T-cell (primary cell): ENCODE results near the gene INPP4B. TPM values are rescaled to one million over a fixed set of nuclear protein-coding genes. Genes with fewer than 3 reads are reported as not detected.

Source experiments
- ATAC-seq, 4 experiments: fragments of 200-7000 bp in 3 of 4; fragments of 150-1000 bp in 1 of 4; cut with Tn5 transposase; replicated peaks in 1 of 4; 1 replicate in 3 of 4; 2 replicates in 1 of 4; pipeline ENCODE4 v1.10.0; 2021; ENCODE audit warnings: moderate library complexity in 3 of 4, mild to moderate bottlenecking in 2 of 4, moderate number of reproducible peaks in 1 of 4
- CTCF ChIA-PET, 2 donors: fragments of 300-600 bp; sonication (Branson Sonifier 250); formaldehyde crosslinking; loops; one replicate each; lab custom pipeline; 2022; ENCODE audit warnings: antibody characterized with exemption in 2 of 2; lab: Charles Lee
- POLR2A ChIA-PET, 2 donors: fragments of 300-600 bp; sonication (Branson Sonifier 250); formaldehyde crosslinking; loops; one replicate each; lab custom pipeline; 2022; ENCODE audit warnings: antibody characterized with exemption in 2 of 2; lab: Charles Lee
- DNase-seq, 35 experiments: peaks; one replicate each; pipeline versions ENCODE4 v3.0.0 to v3.0.0-alpha.2; 2013 to 2023
- H3K27ac ChIP-seq: one replicate; pipeline ENCODE4 v1.5.1; 2013; ENCODE audit warnings: low read length
- H3K27me3 ChIP-seq, 2 experiments: replicated peaks in 1 of 2; 1 replicate in 1 of 2; 2 replicates in 1 of 2; pipeline versions ENCODE4 v1.6.1 to v1.7.0; 2013; ENCODE audit warnings: low read length in 1 of 2, mixed read lengths in 1 of 2; ENCODE audit not compliant: control insufficient read depth in 2 of 2, insufficient read depth in 2 of 2; ENCODE audit errors: extremely low read depth in 1 of 2
- H3K36me3 ChIP-seq, 2 donors: 1 replicate in 1 of 2; 2 replicates in 1 of 2; pipeline versions ENCODE4 v1.6.1 to v1.7.0; 2013; ENCODE audit warnings: low read length in 1 of 2; ENCODE audit not compliant: control insufficient read depth in 2 of 2, insufficient read depth in 1 of 2; ENCODE audit errors: extremely low read depth in 1 of 2
- H3K4me1 ChIP-seq, 2 experiments: 1 replicate in 1 of 2; 2 replicates in 1 of 2; pipeline versions ENCODE4 v1.6.1 to v1.7.0; 2013; ENCODE audit warnings: low read length in 2 of 2, mixed read lengths in 1 of 2; ENCODE audit not compliant: insufficient read depth in 2 of 2, control insufficient read depth in 1 of 2; ENCODE audit errors: extremely low read depth in 1 of 2
- H3K4me3 ChIP-seq, 2 donors: 1 replicate in 1 of 2; 2 replicates in 1 of 2; pipeline versions ENCODE4 v1.5.1 to v1.7.0; 2013; ENCODE audit warnings: mild to moderate bottlenecking in 2 of 2, low read length in 1 of 2, moderate library complexity in 1 of 2; ENCODE audit not compliant: control insufficient read depth in 1 of 2; ENCODE audit errors: extremely low read depth in 1 of 2
- H3K9me3 ChIP-seq: 2 replicates; pipeline ENCODE4 v1.7.0; 2013
- H3K27ac Mint-ChIP-seq, 2 donors: one replicate each; pipeline ENCODE4 v1.8.0; 2020 to 2021; ENCODE audit warnings: mild to moderate bottlenecking in 2 of 2, mixed read lengths in 2 of 2
- H3K27me3 Mint-ChIP-seq, 2 donors: one replicate each; pipeline ENCODE4 v1.8.0; 2021 to 2022; ENCODE audit warnings: mixed read lengths in 2 of 2
- H3K36me3 Mint-ChIP-seq: one replicate; pipeline ENCODE4 v1.8.0; 2021; ENCODE audit warnings: mixed read lengths
- H3K4me1 Mint-ChIP-seq, 3 donors: one replicate each; pipeline ENCODE4 v1.8.0; 2020 to 2022; ENCODE audit warnings: mixed read lengths in 3 of 3, mild to moderate bottlenecking in 1 of 3
- H3K4me3 Mint-ChIP-seq, 3 donors: one replicate each; pipeline ENCODE4 v1.8.0; 2020 to 2022; ENCODE audit warnings: mild to moderate bottlenecking in 3 of 3, mixed read lengths in 3 of 3, moderate library complexity in 3 of 3
- H3K9me3 Mint-ChIP-seq, 3 donors: one replicate each; pipeline ENCODE4 v1.8.0; 2020 to 2022; ENCODE audit warnings: mixed read lengths in 3 of 3
- WGBS: methylation state at CpG from one replicate; pipeline ENCODE4 v1.1.5; 2013; ENCODE audit warnings: missing lambda C conversion rate; ENCODE audit not compliant: insufficient coverage; 5-methylcytosine and 5-hydroxymethylcytosine counted together
- total RNA-seq, 35 experiments: library from RNA in 6 of 35; stranded (reverse) in 6 of 35; fragments of 120-200 nt in 1 of 35; gene quantifications; one replicate each; pipeline versions ENCODE4 v1.2.1 to v1.2.4 and lab custom pipeline; 2013 to 2026

Gene INPP4B
- total RNA-seq, 5 donors from 2014 or later (not counting 1 experiment from before 2014, with no cell fraction given): 47.4 to 99.7 (median 71.3) TPM

- H3K36me3 ChIP-seq: peaks cover 0 to 20% of the 10 kb centered on the region in 2 donors
- H3K27ac ChIP-seq: no peak overlapping the region
- no peak overlapping the region for H3K4me3 ChIP-seq
- no peaks in the 10 kb centered on the region for H3K4me1 ChIP-seq
- H3K27me3 ChIP-seq: no peaks in the 10 kb centered on the region
- no peaks in the 10 kb centered on the region for H3K27me3 Mint-ChIP-seq
- H3K9me3 ChIP-seq: no peaks in the 10 kb centered on the region
- peaks cover 49% of the 10 kb centered on the region for H3K36me3 Mint-ChIP-seq
- peak overlapping the region; percentile 49 to 66 for H3K27ac Mint-ChIP-seq
- CTCF ChIA-PET: interaction anchor here in 1 of 2 donors (0.6 to 1.2 kb wide), 2 partner anchors 9 to 815 kb away, joined by 3 to 4 read pairs; no protein-coding TSS in a partner anchor
- POLR2A ChIA-PET: no interaction called here
- WGBS: no CpG with 5 or more reads among the region's 2 CpGs
- no peak overlapping the region for H3K4me3 Mint-ChIP-seq
- ATAC-seq (no peak), DNase-seq (no peak)
- H3K9me3 Mint-ChIP-seq: peaks cover 0 to 6% (median 1%) of the 10 kb centered on the region in 3 donors
- H3K4me1 Mint-ChIP-seq: peaks cover 27 to 39% (median 29%) of the 10 kb centered on the region in 3 donors
Measured at GRCh38 chr4:142141224-142141623, 704.9 kb downstream of the INPP4B start.

GRCh38 chr4:142130666-142131065 lies 715.4 kb downstream of the INPP4B start:
- Mint-ChIP-seq H3K27me3 (no peaks in the 10 kb centered on the region), H3K4me1 (peaks cover 27 to 33% (median 31%) of the 10 kb centered on the region in 3 donors), H3K27ac (peak overlapping the region in 1 of 2 donors; percentile 86), H3K4me3 (no peak overlapping the region), H3K9me3 (no peaks in the 10 kb centered on the region), H3K36me3 (no peaks in the 10 kb centered on the region)
- CTCF ChIA-PET: interaction anchor here in 1 of 2 donors (0.5 to 0.8 kb wide), 2 partner anchors 572 to 717 kb away, joined by 3 to 9 read pairs; no protein-coding TSS in a partner anchor
- ATAC-seq (no peak), DNase-seq (no peak)
- no peak overlapping the region for H3K4me3 ChIP-seq
- no peaks in the 10 kb centered on the region for H3K4me1 ChIP-seq
- POLR2A ChIA-PET: no interaction called here
- H3K9me3 ChIP-seq: no peaks in the 10 kb centered on the region
- no peaks in the 10 kb centered on the region for H3K27me3 ChIP-seq
- no peak overlapping the region for H3K27ac ChIP-seq
- H3K36me3 ChIP-seq: peaks cover 0 to 23% of the 10 kb centered on the region in 2 donors
- no CpG with 5 or more reads among the region's 1 CpG for WGBS

- ChIA-PET CTCF (interaction anchor here (0.6 to 1.1 kb wide), 3 partner anchors 427 to 718 kb away, joined by 3 to 4 read pairs (median 3); no protein-coding TSS in a partner anchor), POLR2A (no interaction called here)
- no peaks in the 10 kb centered on the region for H3K9me3 Mint-ChIP-seq
- Histone ChIP-seq H3K9me3 (no peaks in the 10 kb centered on the region), H3K36me3 (peaks cover 0 to 20% of the 10 kb centered on the region in 2 donors), H3K4me1 (no peaks in the 10 kb centered on the region), H3K27me3 (no peaks in the 10 kb centered on the region), H3K4me3 (no peak overlapping the region), H3K27ac (peak overlapping the region; percentile 20)
- peaks cover 2% of the 10 kb centered on the region for H3K36me3 Mint-ChIP-seq
- H3K27me3 Mint-ChIP-seq: no peaks in the 10 kb centered on the region
- H3K4me3 Mint-ChIP-seq: no peak overlapping the region
- DNase-seq (no peak), ATAC-seq (no peak)
- 46% methylated on average over 1 of the region's 1 CpG for WGBS
- H3K4me1 Mint-ChIP-seq: peaks cover 31 to 33% (median 32%) of the 10 kb centered on the region in 3 donors
- H3K27ac Mint-ChIP-seq: peak overlapping the region in 1 of 2 donors; percentile 86
Measured at GRCh38 chr4:142129931-142130330, 716.2 kb downstream of the INPP4B start.

GRCh38 chr4:142129473-142129872 lies 716.6 kb downstream of the INPP4B start:
- Mint-ChIP-seq H3K4me3 (no peak overlapping the region), H3K4me1 (peaks cover 31 to 33% (median 32%) of the 10 kb centered on the region in 3 donors), H3K27me3 (no peaks in the 10 kb centered on the region), H3K27ac (peak overlapping the region in 1 of 2 donors; percentile 86), H3K9me3 (no peaks in the 10 kb centered on the region), H3K36me3 (peaks cover 5% of the 10 kb centered on the region)
- WGBS: no CpG with 5 or more reads among the region's 3 CpGs
- no peak overlapping the region for H3K4me3 ChIP-seq
- no peaks in the 10 kb centered on the region for H3K9me3 ChIP-seq
- CTCF ChIA-PET: interaction anchor here in 1 of 2 donors (1.1 to 1.8 kb wide), 3 partner anchors 427 to 706 kb away, joined by 3 to 6 read pairs (median 4); no protein-coding TSS in a partner anchor
- H3K4me1 ChIP-seq: no peaks in the 10 kb centered on the region
- no peak for ATAC-seq
- POLR2A ChIA-PET: no interaction called here
- no peaks in the 10 kb centered on the region for H3K27me3 ChIP-seq
- peak overlapping the region; percentile 20 for H3K27ac ChIP-seq
- no peak for DNase-seq
- H3K36me3 ChIP-seq: peaks cover 0 to 23% of the 10 kb centered on the region in 2 donors

- peak overlapping the region in 1 of 2 donors; percentile 86 for H3K27ac Mint-ChIP-seq
- Histone ChIP-seq H3K36me3 (peaks cover 0 to 30% of the 10 kb centered on the region in 2 donors), H3K9me3 (no peaks in the 10 kb centered on the region), H3K27ac (no peak overlapping the region), H3K4me1 (no peaks in the 10 kb centered on the region), H3K4me3 (no peak overlapping the region), H3K27me3 (no peaks in the 10 kb centered on the region)
- ChIA-PET CTCF (interaction anchor here (0.5 to 2.1 kb wide), 10 partner anchors 12 to 716 kb away, joined by 3 to 8 read pairs (median 4); no protein-coding TSS in a partner anchor), POLR2A (interaction anchor here in 1 of 2 donors (0.6 to 0.7 kb wide), 2 partner anchors 226 to 325 kb away, joined by 3 read pairs; no protein-coding TSS in a partner anchor)
- peaks cover 31 to 33% (median 32%) of the 10 kb centered on the region in 3 donors for H3K4me1 Mint-ChIP-seq
- 57% methylated on average over 3 of the region's 3 CpGs for WGBS
- H3K27me3 Mint-ChIP-seq: no peaks in the 10 kb centered on the region
- ATAC-seq: peak; percentile 60 to 74 (median 66)
- peaks cover 8% of the 10 kb centered on the region for H3K36me3 Mint-ChIP-seq
- H3K9me3 Mint-ChIP-seq: no peaks in the 10 kb centered on the region
- DNase-seq: peak in 5 of 35 experiments; percentile 1 to 9 (median 4)
- H3K4me3 Mint-ChIP-seq: no peak overlapping the region
Measured at GRCh38 chr4:142128529-142128928, 717.6 kb downstream of the INPP4B start.

- H3K36me3 ChIP-seq: peaks cover 3 to 27% of the 10 kb centered on the region in 2 donors
- H3K4me3 Mint-ChIP-seq: no peak overlapping the region
- no peaks in the 10 kb centered on the region for H3K27me3 Mint-ChIP-seq
- peaks cover 31 to 33% (median 32%) of the 10 kb centered on the region in 3 donors for H3K4me1 Mint-ChIP-seq
- no peaks in the 10 kb centered on the region for H3K9me3 ChIP-seq
- peak; percentile 58 to 72 (median 62) for ATAC-seq
- no peak overlapping the region for H3K4me3 ChIP-seq
- ChIA-PET CTCF (interaction anchor here (0.6 to 2.1 kb wide), 9 partner anchors 79 to 755 kb away, joined by 3 to 8 read pairs (median 3); no protein-coding TSS in a partner anchor), POLR2A (no interaction called here)
- no peaks in the 10 kb centered on the region for H3K9me3 Mint-ChIP-seq
- peaks cover 17% of the 10 kb centered on the region for H3K36me3 Mint-ChIP-seq
- no peaks in the 10 kb centered on the region for H3K27me3 ChIP-seq
- no CpG with 5 or more reads among the region's 3 CpGs for WGBS
- peak overlapping the region in 1 of 2 donors; percentile 37 for H3K27ac Mint-ChIP-seq
- peak; percentile 9 to 83 (median 47) for DNase-seq
- no peaks in the 10 kb centered on the region for H3K4me1 ChIP-seq
- no peak overlapping the region for H3K27ac ChIP-seq
Measured at GRCh38 chr4:142126890-142127497, 719.1 kb downstream of the INPP4B start.
